ENCODE data around the gene GC.
"Not testable (repeated sequence)": the region's sequence is repeated elsewhere in the genome, so short reads cannot be mapped to it uniquely, and the experiment has no call there.

GC gene, protein sequence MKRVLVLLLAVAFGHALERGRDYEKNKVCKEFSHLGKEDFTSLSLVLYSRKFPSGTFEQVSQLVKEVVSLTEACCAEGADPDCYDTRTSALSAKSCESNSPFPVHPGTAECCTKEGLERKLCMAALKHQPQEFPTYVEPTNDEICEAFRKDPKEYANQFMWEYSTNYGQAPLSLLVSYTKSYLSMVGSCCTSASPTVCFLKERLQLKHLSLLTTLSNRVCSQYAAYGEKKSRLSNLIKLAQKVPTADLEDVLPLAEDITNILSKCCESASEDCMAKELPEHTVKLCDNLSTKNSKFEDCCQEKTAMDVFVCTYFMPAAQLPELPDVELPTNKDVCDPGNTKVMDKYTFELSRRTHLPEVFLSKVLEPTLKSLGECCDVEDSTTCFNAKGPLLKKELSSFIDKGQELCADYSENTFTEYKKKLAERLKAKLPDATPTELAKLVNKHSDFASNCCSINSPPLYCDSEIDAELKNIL
- total RNA-seq = 0 reads per million in 2 donors

DNA sequence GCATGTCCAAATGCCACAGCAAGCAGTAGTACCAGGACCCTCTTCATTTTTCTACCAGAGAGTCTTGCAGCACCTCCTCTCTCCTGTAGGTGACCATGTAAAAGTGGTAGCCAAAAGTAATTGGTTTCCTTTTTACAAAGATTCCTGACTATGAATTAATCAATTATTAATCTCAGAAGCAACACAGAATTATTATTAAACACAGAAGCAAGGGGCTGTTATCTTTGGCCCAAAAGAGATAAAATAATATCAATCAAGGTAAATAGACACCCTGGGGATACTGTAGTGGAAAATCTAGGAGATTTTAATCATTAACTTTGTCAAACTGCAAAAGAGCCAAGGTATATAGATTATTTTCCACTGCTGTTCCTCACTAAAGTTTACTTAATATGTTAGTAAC, at the start of gene GC:
GC (minus strand) TSS at position 108 of the 400 bp plus-strand sequence; CDS start at position 47, 61 bp downstream.
- no peak for DNase-seq

DNA sequence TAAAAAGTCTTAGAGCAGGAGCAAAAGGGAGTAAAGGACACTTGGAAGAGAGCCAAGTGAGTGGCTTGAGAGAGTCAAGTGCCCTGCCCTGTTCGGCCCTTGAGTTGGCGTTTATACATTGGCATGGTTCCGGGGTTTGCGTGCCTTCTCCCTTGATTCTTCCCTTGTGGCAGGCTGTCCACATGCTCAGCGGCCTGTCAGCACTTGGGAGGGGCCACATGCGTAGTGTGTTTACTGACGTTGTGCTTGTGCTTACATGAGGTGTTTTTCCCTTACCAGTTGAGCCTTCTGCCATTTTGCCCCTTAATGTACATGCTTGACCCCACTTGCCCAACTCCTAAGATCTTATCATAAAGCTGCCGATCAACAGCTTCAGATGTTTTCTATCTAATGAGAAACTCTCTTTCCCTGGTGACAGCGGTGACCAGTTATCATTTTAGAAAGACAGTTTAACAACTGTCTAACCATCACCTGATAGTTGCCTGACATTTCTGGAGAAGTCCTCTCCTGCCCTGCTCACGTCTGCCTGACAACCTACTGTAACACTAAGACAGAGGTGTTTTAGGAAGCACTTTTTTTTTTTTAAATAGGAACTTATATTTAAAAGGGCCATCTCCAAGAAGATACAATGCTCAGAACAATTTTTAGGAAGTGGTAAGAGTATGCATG, 49.5 kb upstream of the GC start:
- no peak for DNase-seq

DNA sequence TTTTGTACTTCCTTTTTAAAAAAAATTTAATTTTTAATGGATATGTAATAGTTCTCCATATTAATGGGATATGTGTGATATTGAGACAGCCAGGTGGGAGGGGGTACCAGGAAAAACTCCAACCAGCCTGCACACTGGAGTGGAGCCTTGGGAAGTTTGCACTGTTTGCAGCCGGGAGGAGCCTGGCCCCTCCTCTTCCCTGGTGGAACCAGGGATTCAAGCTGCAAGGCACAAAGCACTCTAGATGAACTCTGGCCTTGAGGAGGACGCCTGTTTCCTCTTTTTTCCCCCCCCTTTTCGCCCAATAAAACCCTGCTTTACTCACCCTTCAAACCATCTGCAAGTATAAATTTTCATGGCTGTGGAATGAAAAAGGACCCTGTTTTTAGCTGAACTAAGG, 48.2 kb upstream of the GC start:
- DNase-seq = no peak

DNA sequence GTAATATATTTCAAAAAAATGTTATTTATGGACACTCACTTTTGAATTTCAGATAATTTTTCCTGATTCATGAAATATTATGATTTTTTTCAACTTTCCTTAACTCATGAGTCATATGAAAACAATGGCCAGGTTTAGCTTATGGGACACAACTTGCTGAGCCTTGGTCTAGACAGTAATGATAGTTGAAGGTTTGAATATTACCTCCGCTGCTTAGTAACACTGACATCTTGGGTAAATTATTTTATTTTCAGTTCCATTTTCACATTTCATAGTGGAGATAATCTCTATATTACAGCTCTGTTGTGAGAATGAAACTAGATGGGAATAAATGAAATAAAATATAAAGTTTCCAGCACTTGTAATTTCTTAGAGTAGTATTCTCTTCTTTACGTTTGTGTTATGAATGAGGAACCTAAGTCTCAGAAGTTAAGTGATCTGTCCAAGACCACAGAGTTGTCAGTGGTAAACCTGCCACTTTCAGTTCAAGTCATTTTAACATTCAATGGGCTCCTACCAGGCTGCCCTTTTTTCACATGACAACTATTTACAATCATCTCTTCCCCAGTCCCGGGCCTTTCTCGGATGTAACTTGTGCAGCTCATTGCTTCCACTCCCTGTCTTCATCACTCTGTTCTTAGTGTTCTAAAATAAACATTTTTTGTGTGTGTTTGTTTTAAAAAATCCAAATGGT, 46.8 kb upstream of the GC start:
- DNase-seq = no peak

DNA sequence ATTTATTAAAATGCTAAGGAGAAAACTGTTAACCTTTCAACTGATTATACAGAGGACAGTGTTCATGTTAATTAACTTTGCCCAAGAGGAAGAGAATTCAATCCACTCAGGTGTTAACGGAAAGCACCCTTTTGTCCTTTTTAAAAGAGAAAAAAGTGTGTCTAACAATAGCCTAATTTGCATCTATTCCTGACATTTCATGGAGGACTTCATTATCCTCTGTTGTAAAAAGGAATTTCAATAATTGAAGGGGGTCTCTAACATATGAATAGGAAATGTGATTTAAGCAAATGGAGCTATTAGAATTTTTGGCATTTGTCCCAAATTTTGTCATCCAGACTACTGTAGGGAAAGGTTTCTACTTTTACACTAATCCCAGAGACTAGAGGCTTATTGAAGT, 44.6 kb upstream of the GC start:
- no peak for DNase-seq

DNA sequence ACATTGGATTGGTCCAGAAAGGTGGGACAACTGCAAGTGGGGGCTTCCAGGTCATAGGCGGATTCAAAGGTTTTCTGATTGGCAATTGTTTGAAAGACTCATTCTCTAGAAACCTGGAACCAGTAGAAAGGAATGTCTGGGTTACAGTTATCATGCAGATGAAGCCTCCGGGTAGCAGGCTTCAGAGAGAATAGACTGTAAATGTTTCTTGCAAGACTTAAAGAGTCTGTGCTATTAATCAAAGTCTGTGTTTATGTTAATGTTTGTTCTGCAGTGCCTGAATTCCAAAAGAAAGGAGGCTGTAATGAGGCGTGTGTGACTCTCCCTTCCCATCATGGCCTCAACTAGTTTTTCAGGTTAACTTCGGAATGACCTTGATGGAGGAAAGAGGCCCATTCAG, 43.9 kb upstream of the GC start:
- no peak for DNase-seq

DNA sequence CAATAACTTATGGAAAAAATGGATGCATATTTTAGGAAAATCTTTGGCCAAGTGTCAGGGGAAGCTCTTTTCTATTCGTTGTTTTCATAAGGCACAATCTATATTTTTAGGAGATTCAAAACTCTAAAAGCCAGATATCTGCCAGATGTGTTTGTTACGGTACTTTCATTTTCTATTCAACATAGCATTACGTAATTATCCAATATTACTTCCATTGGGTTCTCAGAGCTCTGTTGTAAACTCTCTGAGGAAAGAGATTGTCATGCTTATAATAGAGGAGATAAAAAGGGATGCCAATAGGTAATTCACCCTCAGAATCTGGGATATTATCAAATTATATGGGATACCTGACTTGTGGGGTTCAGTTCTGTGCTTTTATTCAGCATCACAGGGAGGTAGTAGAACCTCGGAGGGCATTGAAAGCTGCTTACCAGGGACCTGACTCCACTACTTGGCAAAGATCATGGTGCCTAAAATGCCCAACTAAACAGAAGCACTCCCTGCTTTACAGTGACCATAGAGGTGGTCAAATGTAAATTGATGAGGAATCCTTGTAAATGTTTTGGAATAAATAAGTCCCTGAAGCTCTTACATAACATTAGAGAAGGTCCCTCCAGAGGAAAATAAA, 32.9 kb upstream of the GC start:
- DNase-seq = no peak

DNA sequence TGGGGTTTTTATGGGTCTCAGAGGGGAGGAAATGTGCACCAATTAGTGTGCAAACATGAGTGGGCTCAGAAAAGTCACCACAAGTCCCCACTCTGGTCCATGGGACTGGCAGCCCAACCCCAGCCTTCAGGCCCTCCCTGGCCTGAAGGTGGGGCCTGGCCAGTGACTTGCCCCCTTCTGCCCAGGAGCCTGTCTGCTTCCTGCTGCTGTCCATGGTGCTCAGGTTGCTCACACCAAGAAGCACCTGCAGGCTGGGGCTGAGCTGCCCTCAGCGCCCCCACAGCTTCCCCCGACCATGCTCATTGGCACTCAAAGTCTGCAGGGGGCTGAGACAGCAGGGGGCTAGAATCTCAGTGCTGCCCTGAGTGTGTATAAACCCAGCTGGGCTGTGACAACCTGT, 30.6 kb upstream of the GC start:
- DNase-seq = no peak

DNA sequence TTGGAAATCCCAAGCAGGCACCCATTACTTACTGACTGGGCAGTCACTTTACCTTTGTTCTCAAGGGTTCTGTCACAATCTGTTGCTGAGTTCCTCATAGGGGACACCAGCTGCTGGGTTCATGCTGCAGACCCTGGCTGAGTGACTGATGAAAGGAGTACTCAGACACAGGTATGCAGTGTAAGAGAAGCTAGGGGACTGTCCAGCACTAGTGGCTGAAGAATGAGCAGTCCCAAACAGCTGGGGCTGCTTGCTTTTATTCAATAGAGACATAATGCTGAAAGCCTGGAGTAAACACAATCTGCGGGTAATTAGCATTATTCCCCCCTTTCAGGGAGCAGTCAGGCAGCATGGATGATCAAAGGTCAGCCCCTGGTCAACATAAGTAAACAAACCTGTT, 25.9 kb upstream of the GC start:
- not testable (repeated sequence) for DNase-seq

DNA sequence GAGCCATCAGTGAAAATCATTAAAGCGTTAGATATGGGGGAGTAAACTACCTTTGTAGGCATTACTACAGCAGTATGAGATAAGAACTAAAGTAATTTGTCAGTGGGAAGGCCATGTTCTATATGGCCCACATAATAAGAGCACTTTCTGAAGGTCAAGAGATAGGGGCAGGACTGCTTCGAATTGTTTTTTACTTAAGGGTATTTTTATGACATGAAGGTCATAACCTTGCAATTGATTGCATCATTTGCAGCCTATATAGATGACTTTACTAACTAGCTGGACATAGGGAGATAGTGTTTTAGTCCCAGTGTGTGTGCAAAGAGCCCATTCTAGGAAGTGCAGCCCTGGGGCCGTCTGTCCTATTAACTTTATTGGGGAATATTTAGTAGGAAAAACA, 23.6 kb upstream of the GC start:
- DNase-seq = no peak

DNA sequence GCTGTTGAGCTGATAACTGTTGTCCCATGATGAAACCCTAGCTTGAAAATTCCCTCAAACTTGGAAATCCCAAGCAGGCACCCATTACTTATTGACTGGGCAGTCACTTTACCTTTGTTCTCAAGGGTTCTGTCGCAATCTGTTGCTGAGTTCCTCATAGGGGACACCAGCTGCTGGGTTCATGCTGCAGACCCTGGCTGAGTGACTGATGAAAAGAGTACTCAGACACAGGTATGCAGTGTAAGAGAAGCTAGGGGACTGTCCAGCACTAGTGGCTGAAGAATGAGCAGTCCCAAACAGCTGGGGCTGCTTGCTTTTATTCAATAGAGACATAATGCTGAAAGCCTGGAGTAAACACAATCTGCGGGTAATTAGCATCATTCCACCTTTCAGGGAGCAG, 21.4 kb upstream of the GC start:
- DNase-seq = not testable (repeated sequence)

DNA sequence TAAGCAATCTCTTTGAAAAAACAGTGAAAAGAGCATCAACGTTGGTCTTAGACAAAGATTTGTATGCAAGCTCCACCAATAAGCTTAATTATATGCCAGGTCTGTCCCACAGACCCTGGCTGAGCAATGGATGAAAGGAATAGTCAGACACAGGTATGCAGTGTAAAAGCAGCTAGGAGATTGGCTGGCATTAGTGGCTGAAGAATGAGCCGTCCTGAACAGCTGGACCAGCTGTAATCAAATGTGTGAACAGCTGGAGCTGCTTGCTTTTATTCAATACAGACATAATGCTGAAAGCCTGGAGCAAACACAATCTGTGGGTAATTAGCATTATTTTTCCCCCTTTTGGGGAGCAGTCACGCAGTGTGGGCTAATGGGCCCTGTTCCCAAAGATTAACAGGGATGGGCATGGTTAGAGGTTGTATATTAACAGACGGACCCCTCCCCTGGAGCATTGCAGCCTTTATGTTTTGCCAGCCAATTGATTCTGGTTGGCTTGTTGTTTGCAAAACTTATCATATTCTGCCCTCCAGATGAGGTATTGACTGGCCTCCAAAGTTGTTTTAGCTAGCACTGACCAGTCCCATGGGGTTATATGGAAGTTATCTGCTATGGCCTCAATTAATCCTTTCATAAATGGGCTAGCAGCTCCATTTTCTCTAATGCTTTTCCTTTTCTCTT, 20.3 kb upstream of the GC start:
- not testable (repeated sequence) for DNase-seq

DNA sequence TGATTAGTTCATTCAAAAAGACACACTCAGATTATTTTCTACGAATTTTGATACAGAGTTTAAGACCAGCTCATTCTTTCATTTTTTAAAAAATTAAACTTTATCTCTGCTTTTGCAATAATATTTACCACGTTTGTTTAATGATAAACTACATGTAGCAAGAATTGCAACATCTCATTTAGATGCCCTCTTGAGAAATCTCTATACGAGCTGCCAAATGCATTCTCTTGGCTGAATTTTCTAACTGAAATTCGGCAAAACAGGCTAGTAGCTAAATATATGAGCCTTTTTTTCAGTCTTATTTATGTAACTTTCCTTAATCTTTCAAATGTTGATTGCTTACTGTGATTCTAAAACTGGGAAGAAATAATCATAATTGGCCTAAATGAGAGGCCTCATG, 2.1 kb upstream of the GC start:
- no peak for DNase-seq

DNA sequence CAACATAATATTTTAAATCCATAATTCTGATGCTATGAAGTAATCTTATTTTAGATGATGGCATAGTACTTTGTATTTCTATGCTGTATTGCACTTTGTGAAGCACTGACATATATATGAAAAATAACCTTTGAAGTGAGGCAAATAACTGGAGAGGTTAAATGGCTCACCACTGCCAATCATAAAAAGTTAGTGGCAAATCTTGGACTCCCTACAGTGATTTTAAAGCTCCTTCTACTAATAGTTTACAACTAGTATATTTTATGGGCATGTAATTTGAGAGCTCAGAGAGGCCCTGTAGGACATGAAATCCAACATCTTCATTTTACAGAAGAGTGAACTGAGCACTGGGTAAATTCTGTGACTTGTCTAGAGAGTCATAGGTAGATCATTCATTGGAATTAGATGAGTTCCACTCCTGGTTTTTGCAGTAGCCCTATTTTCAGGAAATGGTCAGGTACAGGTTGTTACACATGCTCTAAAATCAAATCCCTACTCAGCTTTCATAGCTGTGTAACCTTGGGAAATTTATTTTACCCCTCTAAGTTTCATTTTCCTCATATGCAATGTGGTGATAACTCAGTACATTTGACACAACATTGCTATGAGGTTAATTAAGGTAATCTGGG, 804 bp upstream of the GC start:
- DNase-seq = no peak

DNA sequence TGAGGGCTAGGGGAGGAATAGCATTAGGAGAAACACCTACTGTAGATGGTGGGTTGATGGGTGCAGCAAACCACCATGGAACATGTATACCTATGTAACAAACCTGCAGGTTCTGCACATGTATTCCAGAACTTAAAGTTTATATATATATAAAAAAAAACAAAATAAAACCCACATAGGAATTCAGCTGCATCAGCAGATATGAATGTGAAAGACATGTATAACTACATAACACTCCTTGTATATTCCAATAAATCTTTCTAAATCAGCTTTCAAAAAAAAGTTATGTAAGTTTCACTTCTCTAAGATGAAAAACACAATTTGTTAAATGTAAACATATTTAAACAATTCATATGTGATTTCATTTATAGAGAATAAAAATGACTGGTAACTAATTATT, 6.0 kb downstream of the GC start:
- DNase-seq = no peak

DNA sequence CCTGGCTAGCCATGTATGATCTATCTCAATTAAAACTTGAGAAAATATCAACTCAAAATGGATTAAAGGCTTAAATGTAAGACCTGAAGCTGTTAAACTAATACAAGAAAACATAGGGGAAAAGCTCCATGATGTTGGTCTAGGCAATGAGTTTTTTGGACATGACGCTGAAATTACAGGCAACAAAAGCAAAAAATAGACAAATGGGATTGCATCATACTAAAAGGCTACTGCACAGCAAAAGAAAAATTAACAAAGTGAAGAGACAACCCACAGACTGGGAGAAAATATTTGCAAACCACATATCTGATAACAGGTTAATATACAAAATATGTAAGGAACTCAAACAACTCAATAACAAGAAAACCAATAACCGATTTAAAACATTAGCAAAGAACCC, 8.4 kb downstream of the GC start:
- no peak for DNase-seq

DNA sequence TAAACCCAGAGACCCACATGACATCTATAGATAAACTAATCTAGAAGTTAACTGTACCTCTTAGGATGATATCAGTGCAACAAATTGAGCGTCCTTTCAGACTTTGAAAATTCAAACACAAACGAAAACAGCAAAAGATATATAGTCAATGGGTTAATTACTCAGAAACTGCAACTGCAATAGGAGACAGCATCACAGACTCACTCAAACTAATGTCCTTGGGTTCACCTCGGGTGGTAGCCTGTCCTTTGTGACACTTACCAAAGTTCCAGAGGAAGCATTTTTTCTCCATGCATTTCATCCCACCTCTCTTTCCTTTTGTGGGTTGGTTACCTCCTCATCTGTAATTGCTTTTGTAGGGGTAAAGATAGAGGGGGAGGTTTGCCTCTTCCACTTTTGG, 9.7 kb downstream of the GC start:
- no peak for DNase-seq

DNA sequence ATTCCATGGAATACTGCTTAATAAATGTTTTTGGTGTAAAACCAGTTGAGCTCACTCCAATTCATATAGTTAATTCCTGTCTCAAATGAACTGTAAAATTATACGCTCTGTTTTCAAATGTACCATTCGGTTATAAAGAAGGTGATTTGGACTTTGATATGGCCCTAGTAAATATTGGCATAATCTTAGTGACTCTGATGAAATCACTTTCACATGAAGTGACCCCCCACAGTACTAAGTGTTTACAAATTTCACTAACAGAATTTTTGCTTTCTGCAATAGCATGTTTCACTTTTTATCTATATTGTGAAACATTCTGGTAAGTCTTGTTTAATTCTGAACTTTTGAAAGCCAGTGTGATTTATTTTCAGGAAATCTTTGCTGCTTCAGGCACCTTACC, 10.9 kb downstream of the GC start:
- DNase-seq = no peak

DNA sequence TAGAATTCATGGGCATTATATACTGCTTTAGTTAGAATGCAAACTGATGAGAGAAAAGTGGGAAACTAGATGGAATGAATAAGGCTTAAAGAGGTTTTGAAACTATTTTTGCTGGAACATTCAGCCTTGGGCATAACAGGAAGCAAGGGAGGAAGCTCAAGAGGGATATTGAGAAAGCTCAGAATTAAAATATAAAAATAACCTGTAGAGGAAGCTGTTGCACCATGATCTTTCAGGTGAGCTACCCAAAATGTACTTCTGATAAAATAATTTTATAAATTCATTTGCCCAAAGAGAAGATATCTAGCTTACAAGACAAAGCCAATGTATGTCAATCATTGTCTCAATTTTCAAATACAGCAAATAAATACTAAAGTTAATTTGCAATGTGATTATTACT, 11.3 kb downstream of the GC start:
- no peak for DNase-seq

DNA sequence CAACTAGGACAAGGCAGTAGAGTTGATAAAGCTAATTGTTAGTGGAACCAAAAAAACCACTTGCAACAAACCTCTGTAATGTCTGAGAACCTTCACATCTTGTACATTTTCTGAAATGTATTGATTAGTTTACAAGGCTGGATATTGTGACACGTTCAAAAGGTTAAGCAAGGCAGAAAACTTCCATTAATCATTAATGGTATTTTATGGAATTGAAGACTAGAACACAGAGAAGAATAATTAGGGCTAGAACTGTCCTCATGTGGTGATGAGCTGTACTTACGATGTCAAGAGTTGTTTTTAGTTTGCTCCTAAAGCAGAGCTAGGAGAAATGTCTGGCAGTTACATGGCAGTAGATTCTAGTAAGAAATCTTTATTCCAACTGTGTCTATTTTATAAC, 12.3 kb downstream of the GC start:
- DNase-seq = no peak

DNA sequence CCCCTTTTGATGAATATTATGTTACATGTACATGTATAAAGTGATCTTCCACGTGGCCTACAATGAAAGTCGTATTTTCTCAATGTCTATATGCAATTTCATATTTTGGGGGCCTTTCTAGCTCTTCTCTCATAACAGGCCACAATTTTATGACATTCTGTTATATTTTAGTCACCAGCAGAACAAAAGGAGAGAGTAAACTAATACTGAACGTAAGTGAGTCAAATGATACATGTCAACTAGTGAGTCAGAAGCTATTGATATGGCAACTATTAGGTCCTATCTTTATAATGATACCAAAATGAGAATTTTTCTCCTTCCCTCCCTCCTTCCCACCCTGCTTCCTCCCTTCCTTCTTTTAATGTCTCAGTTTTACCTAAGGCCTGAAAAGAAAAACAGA, 14.4 kb downstream of the GC start:
- no peak for DNase-seq

DNA sequence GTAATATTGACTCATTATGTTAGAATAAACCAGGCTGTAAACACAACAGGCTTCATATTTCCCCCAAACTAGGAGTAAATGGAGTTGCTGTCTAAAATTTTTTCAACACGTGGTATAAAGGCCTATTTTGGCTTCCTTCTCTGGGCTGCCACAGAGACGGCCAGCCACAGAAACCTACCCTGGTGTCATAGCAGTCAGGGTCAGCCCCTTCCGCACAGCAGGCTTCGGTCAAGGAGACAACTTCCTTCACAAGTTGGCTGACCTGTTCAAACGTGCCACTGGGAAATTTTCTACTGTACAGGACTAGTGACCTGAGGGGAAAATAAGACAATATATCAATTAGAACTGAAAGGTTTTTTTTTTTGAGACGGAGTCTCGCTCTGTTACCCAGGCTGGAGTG, 15.8 kb downstream of the GC start:
- DNase-seq = no peak

Data from T-helper 2 cell (primary cell).